HEK293T (cell line): Measurements from ENCODE around the gene C1orf115.

ENCODE experiments used
- ARNT ChIP-seq: fragments of 450-650 bp; IDR thresholded peaks from 2 replicates; pipeline ENCODE4 v1.6.1; 2017; ENCODE audit warnings: mild to moderate bottlenecking
- BHLHE40 ChIP-seq: fragments of 450-650 bp; IDR thresholded peaks from 2 replicates; pipeline ENCODE4 v1.6.1; 2016; ENCODE audit warnings: mild to moderate bottlenecking, moderate library complexity, borderline replicate concordance
- CTBP1 ChIP-seq: fragments of 450-650 bp; IDR thresholded peaks from 2 replicates; pipeline ENCODE4 v1.6.1; 2016; ENCODE audit warnings: borderline replicate concordance
- ELF4 ChIP-seq: fragments of 450-650 bp; IDR thresholded peaks from 2 replicates; pipeline ENCODE4 v1.6.1; 2017; ENCODE audit warnings: antibody characterized with exemption
- FOXA1 ChIP-seq: fragments of 450-650 bp; IDR thresholded peaks from 2 replicates; pipeline ENCODE4 v1.6.1; 2016; ENCODE audit warnings: mild to moderate bottlenecking
- FOXK2 ChIP-seq: fragments of 450-650 bp; IDR thresholded peaks from 2 replicates; pipeline ENCODE4 v1.6.1; 2016; ENCODE audit warnings: mild to moderate bottlenecking
- FOXM1 ChIP-seq: fragments of 450-650 bp; IDR thresholded peaks from 2 replicates; pipeline ENCODE4 v1.6.1; 2017; ENCODE audit warnings: mild to moderate bottlenecking, borderline replicate concordance
- HDGF ChIP-seq: fragments of 450-650 bp; IDR thresholded peaks from 2 replicates; pipeline ENCODE4 v1.6.1; 2017; ENCODE audit warnings: antibody characterized with exemption, borderline replicate concordance
- L3MBTL2 ChIP-seq: fragments of 450-650 bp; conservative IDR thresholded peaks from 2 replicates; pipeline ENCODE4 v1.6.1; 2016; ENCODE audit warnings: mild to moderate bottlenecking
- NFRKB ChIP-seq: fragments of 450-650 bp; IDR thresholded peaks from 2 replicates; pipeline ENCODE4 v1.6.1; 2016; ENCODE audit warnings: mild to moderate bottlenecking, moderate library complexity
- SP1 ChIP-seq: fragments of 450-650 bp; IDR thresholded peaks from 2 replicates; pipeline ENCODE4 v1.6.1; 2017
- SUZ12 ChIP-seq: fragments of 450-650 bp; IDR thresholded peaks from 2 replicates; pipeline ENCODE4 v1.6.1; 2016; ENCODE audit warnings: mild to moderate bottlenecking

GRCh38 chr1:220702733-220703270 is 12.6 kb downstream of the C1orf115 start:
- TF ChIP-seq SP1 (no peak), HDGF (no peak), ARNT (no peak), L3MBTL2 (no peak), ELF4 (no peak), BHLHE40 (no peak), FOXK2 (no peak), FOXM1 (no peak), FOXA1 (no peak), NFRKB (no peak), CTBP1 (no peak), SUZ12 (no peak)
